AG04449 (cell line): ENCODE results near the gene UTP11.
"Not testable (repeated sequence)": the region's sequence is repeated elsewhere in the genome, so short reads cannot be mapped to it uniquely, and the experiment has no call there.

ENCODE experiments used
- CTCF ChIA-PET: fragments of 350-600 bp; formaldehyde crosslinking; extraction: SDS; loops from one replicate; lab custom pipeline; 2021; ENCODE audit warnings: antibody characterized with exemption; lab: Yijun Ruan, JAX
- POLR2A ChIA-PET: fragments of 400-600, 350-600 bp; formaldehyde crosslinking; extraction: SDS; loops from one replicate; lab custom pipeline; 2020; ENCODE audit warnings: antibody characterized with exemption, inconsistent platforms; lab: Yijun Ruan, JAX
- DNase-seq: peaks from one replicate; pipeline ENCODE4 v3.0.0-alpha.2; 2010; ENCODE audit warnings: low read depth, low spot score
- H3K4me3 ChIP-seq: 2 replicates; pipeline ENCODE4 v1.5.1; 2011; ENCODE audit warnings: low read depth, mild to moderate bottlenecking, control low read depth, low read length
- TF ChIP-seq, protein P1 (sequence below): IDR thresholded peaks from one replicate; pipeline ENCODE4 v1.5.1; 2011; ENCODE audit warnings: mild to moderate bottlenecking, moderate library complexity, low read length, control low read depth, inconsistent platforms; ENCODE audit not compliant: insufficient read depth; ENCODE audit errors: missing control alignments

UTP11 gene, protein sequence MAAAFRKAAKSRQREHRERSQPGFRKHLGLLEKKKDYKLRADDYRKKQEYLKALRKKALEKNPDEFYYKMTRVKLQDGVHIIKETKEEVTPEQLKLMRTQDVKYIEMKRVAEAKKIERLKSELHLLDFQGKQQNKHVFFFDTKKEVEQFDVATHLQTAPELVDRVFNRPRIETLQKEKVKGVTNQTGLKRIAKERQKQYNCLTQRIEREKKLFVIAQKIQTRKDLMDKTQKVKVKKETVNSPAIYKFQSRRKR

DNA sequence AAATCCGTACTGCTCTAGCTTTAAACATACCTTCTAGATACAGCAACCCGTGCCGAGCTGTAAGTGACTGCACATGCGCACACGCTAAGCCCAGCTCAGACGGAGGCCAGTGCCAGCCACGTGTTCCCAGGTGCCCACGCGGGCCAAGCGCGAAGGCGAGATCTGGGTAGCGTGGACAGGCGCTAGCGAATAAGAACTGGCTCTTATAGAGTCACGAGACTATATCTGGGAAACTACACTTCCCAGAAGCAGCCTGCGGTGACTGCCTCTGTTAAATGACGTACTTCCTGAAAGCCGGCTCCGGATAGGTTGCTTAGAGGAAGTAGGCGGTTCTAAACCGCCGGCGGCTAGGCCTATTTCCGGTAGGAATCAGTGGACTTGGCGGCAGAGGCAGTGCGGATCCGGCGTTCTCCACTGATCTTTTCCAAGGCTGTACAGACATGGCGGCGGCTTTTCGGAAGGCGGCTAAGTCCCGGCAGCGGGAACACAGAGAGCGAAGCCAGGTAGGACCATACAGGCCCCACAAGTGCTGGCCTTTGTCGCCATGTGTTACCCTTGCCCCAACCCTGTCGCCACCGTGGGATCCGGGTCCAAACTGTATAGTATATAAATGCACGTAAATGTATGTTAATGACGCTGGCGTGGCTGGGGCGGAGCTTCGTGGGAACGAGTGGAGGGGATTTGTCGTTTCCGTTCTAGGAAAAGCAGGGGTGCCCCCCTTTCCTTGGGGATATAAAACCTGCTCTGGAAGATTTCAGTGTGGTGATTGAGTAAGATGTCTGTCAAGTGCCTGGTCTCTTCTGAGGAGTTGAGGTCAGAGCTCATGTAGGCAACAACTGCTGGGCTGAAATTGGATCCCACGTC is at the start of gene UTP11:
Gene UTP11 (plus strand): TSS at position 372 of the 864 bp plus-strand sequence. CDS start 69 bp downstream, at position 441.
- peak; percentile 98 for DNase-seq
- peak within 1 kb of the TSS; percentile 82 for H3K4me3 ChIP-seq
- POLR2A ChIA-PET, result interaction anchor here (0.8 to 3.9 kb wide), 7 partner anchors 9 to 822 kb away, joined by 4 to 26 read pairs (median 6); partner anchors contain the start of gene SF3A3
- TF ChIP-seq, protein P1, sequence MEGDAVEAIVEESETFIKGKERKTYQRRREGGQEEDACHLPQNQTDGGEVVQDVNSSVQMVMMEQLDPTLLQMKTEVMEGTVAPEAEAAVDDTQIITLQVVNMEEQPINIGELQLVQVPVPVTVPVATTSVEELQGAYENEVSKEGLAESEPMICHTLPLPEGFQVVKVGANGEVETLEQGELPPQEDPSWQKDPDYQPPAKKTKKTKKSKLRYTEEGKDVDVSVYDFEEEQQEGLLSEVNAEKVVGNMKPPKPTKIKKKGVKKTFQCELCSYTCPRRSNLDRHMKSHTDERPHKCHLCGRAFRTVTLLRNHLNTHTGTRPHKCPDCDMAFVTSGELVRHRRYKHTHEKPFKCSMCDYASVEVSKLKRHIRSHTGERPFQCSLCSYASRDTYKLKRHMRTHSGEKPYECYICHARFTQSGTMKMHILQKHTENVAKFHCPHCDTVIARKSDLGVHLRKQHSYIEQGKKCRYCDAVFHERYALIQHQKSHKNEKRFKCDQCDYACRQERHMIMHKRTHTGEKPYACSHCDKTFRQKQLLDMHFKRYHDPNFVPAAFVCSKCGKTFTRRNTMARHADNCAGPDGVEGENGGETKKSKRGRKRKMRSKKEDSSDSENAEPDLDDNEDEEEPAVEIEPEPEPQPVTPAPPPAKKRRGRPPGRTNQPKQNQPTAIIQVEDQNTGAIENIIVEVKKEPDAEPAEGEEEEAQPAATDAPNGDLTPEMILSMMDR, result no peak
- CTCF ChIA-PET, result interaction anchor here (0.7 to 20.1 kb wide), 6 partner anchors 8 to 823 kb away, joined by 3 to 398 read pairs (median 8); partner anchors contain the start of gene SF3A3

DNA sequence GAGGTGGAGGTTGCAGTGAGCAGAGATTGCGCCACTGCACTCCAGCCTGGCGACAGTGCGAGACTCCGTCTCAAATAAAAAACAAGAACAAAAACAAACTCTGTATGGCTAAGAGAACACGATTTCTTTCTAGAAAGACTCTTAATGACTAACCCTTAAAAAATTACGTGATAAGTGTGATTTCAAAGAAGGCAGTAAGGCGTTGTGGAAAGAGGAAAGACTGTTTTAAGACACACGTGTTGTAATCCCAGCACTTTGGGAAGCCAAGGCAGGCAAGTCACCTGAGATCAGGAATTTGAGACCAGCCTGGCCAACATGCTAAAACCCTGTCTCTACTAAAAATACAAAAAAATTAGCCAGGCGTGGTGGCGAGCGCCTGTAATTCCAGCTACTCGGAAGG is 48.4 kb upstream of the UTP11 start:
- DNase-seq, POLR2A ChIA-PET, H3K4me3 ChIP-seq: not testable (repeated sequence)
- CTCF ChIA-PET, result interaction anchor here (1.0 to 1.9 kb wide), 2 partner anchors 12 to 104 kb away, joined by 5 to 7 read pairs; no protein-coding TSS in a partner anchor

DNA sequence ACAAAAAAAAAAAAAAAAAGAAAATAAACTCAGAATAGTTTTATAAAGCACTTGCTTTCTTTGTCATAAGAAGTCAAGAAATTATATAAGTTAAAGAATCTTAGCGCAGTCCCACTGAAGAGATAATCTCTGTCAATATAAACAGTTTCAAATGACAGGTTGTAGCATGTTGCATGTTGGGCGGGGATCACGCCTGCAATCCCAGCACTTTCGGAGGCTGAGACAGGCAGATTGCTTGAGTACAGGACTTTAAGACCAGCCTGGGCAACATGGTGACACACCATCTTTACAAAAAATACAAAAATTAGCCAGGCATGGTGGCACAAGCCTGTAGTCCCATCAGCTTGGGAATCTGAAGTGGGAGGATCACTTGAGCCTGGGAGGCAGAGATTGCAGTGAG is 47.2 kb upstream of the UTP11 start:
- no peak for DNase-seq
- ChIA-PET CTCF (interaction anchor here (1.0 to 1.9 kb wide), 7 partner anchors 11 to 105 kb away, joined by 3 to 7 read pairs (median 4); partner anchors contain the start of gene MTF1), POLR2A (no interaction called here)
- TF ChIP-seq, protein P1, result no peak
- H3K4me3 ChIP-seq, result no peak overlapping the region

DNA sequence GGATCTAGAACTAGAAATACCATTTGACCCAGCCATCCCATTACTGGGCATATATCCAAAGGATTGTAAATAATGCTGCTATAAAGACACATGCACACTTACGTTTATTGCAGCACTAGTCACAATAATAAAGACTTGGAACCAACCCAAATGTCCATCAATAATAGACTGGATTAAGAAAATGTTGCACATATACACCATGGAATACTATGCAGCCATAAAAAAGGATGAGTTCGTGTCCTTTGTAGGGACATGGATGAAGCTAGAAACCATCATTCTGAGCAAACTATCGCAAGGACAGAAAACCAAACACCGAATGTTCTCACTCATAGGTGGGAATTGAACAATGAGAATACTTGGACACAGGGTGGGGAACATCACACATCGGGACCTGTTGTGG is 38.9 kb upstream of the UTP11 start:
- POLR2A ChIA-PET, H3K4me3 ChIP-seq, DNase-seq: not testable (repeated sequence)
- CTCF ChIA-PET, result interaction anchor here (1.9 to 2.6 kb wide), 2 partner anchors 84 to 114 kb away, joined by 6 to 9 read pairs; partner anchors contain the start of gene MTF1

DNA sequence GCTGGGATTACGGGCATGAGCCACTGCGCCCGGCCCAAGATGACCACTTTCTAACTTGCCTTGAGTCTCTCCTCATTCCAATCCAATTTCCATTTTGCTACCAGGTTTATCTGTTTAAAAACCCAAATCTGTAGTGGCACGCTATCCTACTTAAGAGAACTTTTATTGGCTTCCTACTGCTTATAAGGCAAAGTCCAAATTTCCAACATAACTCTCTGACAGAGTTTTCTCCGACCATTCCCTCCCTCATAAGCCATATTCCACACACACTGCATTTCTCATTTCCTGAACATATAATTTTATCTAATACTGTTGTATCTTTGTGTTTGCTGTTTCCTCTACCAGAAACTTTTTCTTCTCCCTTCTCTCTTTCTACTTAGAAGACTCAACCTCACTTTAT is 38.0 kb upstream of the UTP11 start:
- ChIA-PET POLR2A (no interaction called here), CTCF (interaction anchor here (1.2 to 2.4 kb wide), 3 partner anchors 15 to 291 kb away, joined by 4 to 22 read pairs (median 4); partner anchors contain the start of gene SF3A3)
- DNase-seq, result no peak
- TF ChIP-seq, protein P1, result no peak
- H3K4me3 ChIP-seq, result no peak overlapping the region

DNA sequence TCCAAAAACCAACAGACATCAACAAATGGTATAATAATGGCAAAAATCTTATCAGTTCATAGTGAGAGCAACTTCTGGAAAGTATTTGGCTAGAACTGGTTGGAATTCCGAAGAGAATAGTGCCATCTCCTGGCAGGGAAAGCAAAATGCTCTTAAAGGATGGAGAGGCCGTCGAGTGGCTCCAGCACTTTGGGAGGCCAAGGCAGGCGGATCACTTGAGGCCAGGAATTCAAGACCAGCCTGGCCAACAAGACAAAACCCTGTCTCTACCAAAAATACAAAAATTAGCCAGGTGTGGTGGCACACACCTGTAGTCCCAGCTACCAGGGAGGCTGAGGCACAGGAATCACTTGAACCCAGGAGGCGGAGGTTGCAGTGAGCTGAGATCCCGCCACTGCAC is 37.5 kb upstream of the UTP11 start:
- DNase-seq, H3K4me3 ChIP-seq, POLR2A ChIA-PET: not testable (repeated sequence)
- TF ChIP-seq, protein P1, result peak; percentile 60
- CTCF ChIA-PET, result interaction anchor here (0.6 to 3.4 kb wide), 21 partner anchors 9 to 869 kb away, joined by 3 to 22 read pairs (median 6); partner anchors contain the start of genes MTF1 and SF3A3
